NCI-H2081 treated with DMSO at 0.1 percent for 48 hours (cell line): ENCODE measurements around the gene CUTA.

Source experiments
- DNase-seq: peaks from one replicate; lab custom pipeline; 2025; lab: John Stamatoyannopoulos, UW

CUTA gene

GRCh38 chr6:33423777-33424176 is 5.9 kb upstream of the CUTA start:
- DNase-seq: no peak

GRCh38 chr6:33421344-33421643 is 3.4 kb upstream of the CUTA start:
- no peak for DNase-seq

- no peak for DNase-seq
These were observed 2.8 kb upstream of the CUTA start for GRCh38 chr6:33420491-33421343.

GRCh38 chr6:33419580-33420490 is 1.9 kb upstream of the CUTA start, which contains the start of gene SYNGAP1:
Gene SYNGAP1 (plus strand): TSS chr6:33420065. CDS start chr6:33420265, 200 bp downstream.
- no peak for DNase-seq

- DNase-seq: no peak
These were observed 884 bp upstream of the CUTA start for GRCh38 chr6:33418690-33419291.

- no peak for DNase-seq
These were observed 592 bp downstream of the CUTA start for GRCh38 chr6:33417128-33417902.

GRCh38 chr6:33416386-33417127 is 1.4 kb downstream of the CUTA start:
- no peak for DNase-seq

GRCh38 chr6:33415831-33416230 is 2.1 kb downstream of the CUTA start:
- no peak for DNase-seq

GRCh38 chr6:33414592-33415271 is 3.2 kb downstream of the CUTA start:
- DNase-seq: no peak

- no peak for DNase-seq
These were observed 4.4 kb downstream of the CUTA start for GRCh38 chr6:33413241-33414120.

GRCh38 chr6:33412140-33413009 is 5.5 kb downstream of the CUTA start:
- DNase-seq: no peak

- no peak for DNase-seq
These were observed 6.3 kb downstream of the CUTA start for GRCh38 chr6:33411632-33412005.

GRCh38 chr6:33410711-33411631 is 6.9 kb downstream of the CUTA start, which contains the start of gene PHF1:
Gene PHF1 (plus strand): TSS chr6:33411014. CDS start chr6:33412264, 1,250 bp downstream.
- no peak for DNase-seq

GRCh38 chr6:33410050-33410710 is 7.7 kb downstream of the CUTA start:
- DNase-seq: peak; percentile 83

GRCh38 chr6:33407132-33407718 is 10.7 kb downstream of the CUTA start:
- DNase-seq: no peak

- no peak for DNase-seq
These were observed 11.8 kb downstream of the CUTA start for GRCh38 chr6:33406126-33406525.
